GM12891 (cell line): Measurements from ENCODE around the gene FARS2.

Experiments used
- PAX5 ChIP-seq: IDR thresholded peaks from 2 replicates; pipeline ENCODE4 v1.6.1; 2011; ENCODE audit warnings: low read length, moderate library complexity, mild to moderate bottlenecking; ENCODE audit not compliant: insufficient read depth, severe bottlenecking
- POLR2A ChIP-seq: IDR thresholded peaks from 2 replicates; pipeline ENCODE4 v1.6.1; 2011; ENCODE audit warnings: low read depth, low read length, control low read depth
- POLR2AphosphoS5 ChIP-seq: IDR thresholded peaks from 2 replicates; pipeline ENCODE4 v1.6.1; 2011; ENCODE audit warnings: low read depth, low read length, control low read depth
- SPI1 ChIP-seq: IDR thresholded peaks from 2 replicates; pipeline ENCODE4 v1.6.1; 2011; ENCODE audit warnings: low read depth, low read length, control low read depth
- TAF1 ChIP-seq: IDR thresholded peaks from 2 replicates; pipeline ENCODE4 v1.6.1; 2011; ENCODE audit warnings: low read depth, low read length, control low read depth

DNA sequence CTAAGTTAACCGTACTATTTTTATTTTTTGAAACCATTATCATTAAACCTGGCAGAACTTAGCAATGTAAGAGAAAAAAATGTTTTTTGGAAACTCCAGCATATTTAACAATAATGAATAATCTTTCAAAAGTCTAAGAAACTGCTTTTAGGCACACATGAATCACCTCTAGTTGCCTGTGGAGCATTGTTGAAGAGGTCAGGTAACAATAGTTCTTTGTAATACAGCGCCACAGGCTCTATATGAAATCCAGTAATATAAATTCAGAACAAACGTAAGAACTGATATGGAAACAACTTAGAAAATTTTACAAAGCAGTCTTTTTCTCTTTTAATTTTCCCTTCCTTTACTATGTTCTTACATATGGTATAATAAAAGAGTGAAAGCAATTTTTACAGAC lies 10.9 kb upstream of the FARS2 start:
- TF ChIP-seq POLR2A (no peak), TAF1 (no peak), POLR2AphosphoS5 (no peak), SPI1 (no peak), PAX5 (no peak)
